Spleen (tissue), 7 donors: ENCODE measurements around the gene YKT6.

ENCODE experiments used
- CTCF ChIP-seq, 11 experiments: fragments of 200-600 bp in 7 of 11; fragments of 450-650 bp in 4 of 11; sonication (generic) in 4 of 11; IDR thresholded peaks in 8 of 11; conservative IDR thresholded peaks in 3 of 11; 1 replicate in 7 of 11; 2 replicates in 4 of 11; pipeline versions ENCODE4 v1.4.0 to v1.8.0; 2016 to 2021; ENCODE audit warnings: antibody characterized with exemption in 11 of 11, inconsistent platforms in 4 of 11, mild to moderate bottlenecking in 1 of 11
- POLR2AphosphoS5 ChIP-seq, 3 donors: sonication (generic); formaldehyde crosslinking; IDR thresholded peaks; one replicate each; pipeline ENCODE4 v1.5.1; 2017; ENCODE audit warnings: antibody characterized with exemption in 3 of 3
- donor health status: DM: no; HTN: no; CAD: no; lungs with moderate emphysema.
- donor health status: DM: no; HTN: no; CAD: no.
- donor health status: DM: no; HTN: no; CAD: no.

- TF ChIP-seq CTCF (IDR thresholded peaks at IDR 0.05 in 8 of 11, conservative IDR thresholded peaks at IDR 0.05 in 3 of 11): no peak
- TF ChIP-seq POLR2AphosphoS5 (IDR thresholded peaks at IDR 0.05): no peak
Measured at GRCh38 chr7:44182827-44183226, 18.0 kb upstream of the YKT6 start.
